ENCODE results near the gene F10.
A peak's percentile ranks its signal among the peaks of the same experiment; 100 is the strongest.

Gene F10

GRCh38 chr13:113166266-113166665 is 43.7 kb downstream of the F10 start:
- TF ChIP-seq ZFX (IDR thresholded peaks at IDR 0.05) (no peak), CTCF (conservative IDR thresholded peaks at IDR 0.05) (no peak)
- no peak overlapping the region for H3K27ac ChIP-seq

GRCh38 chr13:113166681-113167080 is 44.1 kb downstream of the F10 start:
- no peak overlapping the region for H3K27ac ChIP-seq
- TF ChIP-seq ZFX (IDR thresholded peaks at IDR 0.05) (no peak), CTCF (conservative IDR thresholded peaks at IDR 0.05) (no peak)

- TF ChIP-seq ZFX (IDR thresholded peaks at IDR 0.05) (no peak), CTCF (conservative IDR thresholded peaks at IDR 0.05) (no peak)
- no peak overlapping the region for H3K27ac ChIP-seq
Observed at GRCh38 chr13:113167155-113167554, 44.6 kb downstream of the F10 start.

- H3K27ac ChIP-seq, result no peak overlapping the region
- TF ChIP-seq CTCF (conservative IDR thresholded peaks at IDR 0.05) (no peak), ZFX (IDR thresholded peaks at IDR 0.05) (no peak)
Observed at GRCh38 chr13:113167575-113167974, 45.0 kb downstream of the F10 start.

GRCh38 chr13:113168211-113168610 is 45.6 kb downstream of the F10 start:
- H3K27ac ChIP-seq, result no peak overlapping the region
- TF ChIP-seq ZFX (IDR thresholded peaks at IDR 0.05) (no peak), CTCF (conservative IDR thresholded peaks at IDR 0.05) (no peak)

- peak overlapping the region; percentile 66 for H3K27ac ChIP-seq
- TF ChIP-seq CTCF (conservative IDR thresholded peaks at IDR 0.05) (no peak), ZFX (IDR thresholded peaks at IDR 0.05) (no peak)
Observed at GRCh38 chr13:113169277-113170272, 47.0 kb downstream of the F10 start.

GRCh38 chr13:113170511-113170910 is 47.9 kb downstream of the F10 start:
- peak overlapping the region; percentile 77 for H3K27ac ChIP-seq
- no peak for TF ChIP-seq CTCF (conservative IDR thresholded peaks at IDR 0.05)
- no peak for TF ChIP-seq ZFX (IDR thresholded peaks at IDR 0.05)

Data from C4-2B (cell line).